Mammary epithelial cell (primary cell): ENCODE measurements around the gene SLIT3.

ENCODE experiments used
- CTCF ChIP-seq, 2 donors: IDR thresholded peaks in 1 of 2; conservative IDR thresholded peaks in 1 of 2; 2 replicates each; pipeline ENCODE4 v1.5.1; 2011 to 2012; ENCODE audit warnings: inconsistent platforms in 2 of 2, low read length in 2 of 2, mild to moderate bottlenecking in 2 of 2, control low read depth in 1 of 2, low read depth in 1 of 2; ENCODE audit not compliant: insufficient read depth in 1 of 2; ENCODE audit errors: extremely low read depth in 1 of 2
- EZH2 ChIP-seq: IDR thresholded peaks from 2 replicates; pipeline ENCODE4 v1.6.1; 2012; ENCODE audit warnings: low read length, inconsistent platforms, borderline replicate concordance

- no peak for TF ChIP-seq CTCF (conservative IDR thresholded peaks at IDR 0.05 in 1 of 2, IDR thresholded peaks at IDR 0.05 in 1 of 2; ENCODE audit: extremely low read depth in 1 of 2, insufficient read depth in 1 of 2, low read depth in 1 of 2, low read length in 2 of 2)
- no peak for TF ChIP-seq EZH2
Observed at GRCh38 chr5:169153405-169153804, 147.5 kb downstream of the SLIT3 start.
